Measurements from ENCODE around the gene C3orf80. TPM values are rescaled to one million over a fixed set of nuclear protein-coding genes. Genes with fewer than 3 reads are reported as not detected.
A peak's percentile ranks its signal among the peaks of the same experiment; 100 is the strongest.
"Not testable (repeated sequence)": the region's sequence is repeated elsewhere in the genome, so short reads cannot be mapped to it uniquely, and the experiment has no call there.

Gene C3orf80
- total RNA-seq (1 to 10 TPM in 1 of 2 donors, under 1 TPM in 1; 0.63 to 2.8 TPM), polyA plus RNA-seq (ENCODE audit: insufficient read depth, low read depth, low replicate concordance) (2.0 TPM)
- long read RNA-seq, donor 1, partial matches to known transcripts, result 0 of 2 reads
- long read RNA-seq, donor 1, other reads (novel, unspliced or antisense), result 0 of 2 reads
- long read RNA-seq, donor 2, result 0 reads

- Histone ChIP-seq H3K4me1 (peaks cover 8% of the 10 kb centered on the region), H3K27ac (peak within 1 kb of the TSS in 1 of 2 donors; percentile 12), H3K4me3 (peak within 1 kb of the TSS; percentile 54 to 60), H3K27me3 (no peaks in the 10 kb centered on the region), H3K36me3 (ENCODE audit: low read depth, missing control alignments) (no peaks in the 10 kb centered on the region), H3K9me3 (no peaks in the 10 kb centered on the region)
- WGBS, 2 donors, result 1% methylated on average over 40 of the region's 104 CpGs; no CpG with 5 or more reads in 1 of the 2 donors
- TF ChIP-seq CTCF (IDR thresholded peaks at IDR 0.05) (no peak), POLR2A (IDR thresholded peaks at IDR 0.05) (no peak)
- intact Hi-C loops (cut with DNase I; ENCODE audit: low total_unique reads), result no loop called here
- peak; percentile 55 for DNase-seq
Measured at GRCh38 chr3:160225176-160226025, at the start of gene C3orf80. Gene C3orf80 (plus strand): TSS chr3:160225422. CDS start chr3:160225636, 214 bp downstream.

- intact Hi-C loops (cut with DNase I; ENCODE audit: low total_unique reads), result no loop called here
- Histone ChIP-seq H3K4me3 (no peak overlapping the region), H3K36me3 (ENCODE audit: low read depth, missing control alignments) (no peaks in the 10 kb centered on the region), H3K4me1 (no peaks in the 10 kb centered on the region), H3K27me3 (no peaks in the 10 kb centered on the region), H3K9me3 (no peaks in the 10 kb centered on the region), H3K27ac (no peak overlapping the region)
- no peak for DNase-seq
- TF ChIP-seq POLR2A (IDR thresholded peaks at IDR 0.05), result no peak
- no peak for TF ChIP-seq CTCF (IDR thresholded peaks at IDR 0.05)
Measured at GRCh38 chr3:160176923-160177322, 48.3 kb upstream of the C3orf80 start.

- H3K27me3 ChIP-seq; H3K36me3 ChIP-seq (ENCODE audit: low read depth, missing control alignments); H3K4me1 ChIP-seq; intact Hi-C loops (cut with DNase I; ENCODE audit: low total_unique reads); H3K27ac ChIP-seq; DNase-seq; H3K9me3 ChIP-seq: not testable (repeated sequence)
- 58% methylated on average over 21 of the region's 35 CpGs; no CpG with 5 or more reads in 1 of the 2 donors for WGBS, 2 donors
- H3K4me3 ChIP-seq, result peak overlapping the region in 1 of 2 donors; percentile 34
Measured at GRCh38 chr3:160178661-160179060, 46.6 kb upstream of the C3orf80 start.

DNA sequence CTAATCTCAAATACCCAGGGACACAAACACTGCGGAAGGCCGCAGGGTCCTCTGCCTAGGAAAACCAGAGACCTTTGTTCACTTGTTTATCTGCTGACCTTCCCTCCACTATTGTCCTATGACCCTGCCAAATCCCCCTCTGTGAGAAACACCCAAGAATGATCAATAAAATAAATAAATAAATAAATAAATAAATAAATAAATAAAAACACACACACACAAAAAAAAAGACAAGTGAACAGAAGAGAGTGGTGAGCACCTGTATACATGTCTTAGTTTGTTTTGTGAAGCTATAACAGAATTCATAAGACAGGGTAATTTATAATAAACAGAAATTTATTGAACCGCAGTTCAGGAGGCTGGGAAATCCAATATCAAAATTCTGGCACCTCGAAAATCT lies 45.8 kb upstream of the C3orf80 start:
- H3K4me3 ChIP-seq; H3K9me3 ChIP-seq; H3K4me1 ChIP-seq; H3K27me3 ChIP-seq; intact Hi-C loops (cut with DNase I; ENCODE audit: low total_unique reads); H3K27ac ChIP-seq; H3K36me3 ChIP-seq (ENCODE audit: low read depth, missing control alignments); DNase-seq: not testable (repeated sequence)
- WGBS, 2 donors, result 79 to 82% methylated on average over 2 of the region's 4 CpGs

GRCh38 chr3:160179906-160180305 lies 45.3 kb upstream of the C3orf80 start:
- no peaks in the 10 kb centered on the region for H3K27me3 ChIP-seq
- 58 to 72% methylated on average over 2 of the region's 2 CpGs for WGBS, 2 donors
- intact Hi-C loops (cut with DNase I; ENCODE audit: low total_unique reads), result no loop called here

More at GRCh38 chr3:160179906-160180305, 45.3 kb upstream of the C3orf80 start:
- no peaks in the 10 kb centered on the region for H3K9me3 ChIP-seq
- no peak for DNase-seq
- no peak overlapping the region for H3K4me3 ChIP-seq
- no peaks in the 10 kb centered on the region for H3K36me3 ChIP-seq (ENCODE audit: low read depth, missing control alignments)
- no peak overlapping the region for H3K27ac ChIP-seq
- no peaks in the 10 kb centered on the region for H3K4me1 ChIP-seq
- no peak for TF ChIP-seq CTCF (IDR thresholded peaks at IDR 0.05)
- TF ChIP-seq POLR2A (IDR thresholded peaks at IDR 0.05), result no peak
